HG02571 (cell line): Measurements from ENCODE around the gene BABAM1.
A peak's percentile ranks its signal among the peaks of the same experiment; 100 is the strongest.

Experiments
- ATAC-seq: cut with Tn5 transposase; IDR thresholded peaks from one replicate; pipeline ENCODE4 v1.9.1; 2021; ENCODE audit warnings: mild to moderate bottlenecking, moderate library complexity; ENCODE audit not compliant: unreplicated experiment

The BABAM1 gene

GRCh38 chr19:17243211-17243829 is 23.9 kb upstream of the BABAM1 start:
- no peak for ATAC-seq

- no peak for ATAC-seq
Measured at GRCh38 chr19:17243830-17244617, 23.2 kb upstream of the BABAM1 start.

- ATAC-seq: no peak
Measured at GRCh38 chr19:17244618-17245534, 22.4 kb upstream of the BABAM1 start.

- peak; percentile 14 for ATAC-seq
Measured at GRCh38 chr19:17245535-17245984, 21.7 kb upstream of the BABAM1 start, which contains the start of gene NR2F6. Gene NR2F6 (minus strand): TSS chr19:17245919. CDS start chr19:17245220, 699 bp downstream.

- no peak for ATAC-seq
Measured at GRCh38 chr19:17246681-17247425, 20.4 kb upstream of the BABAM1 start.

GRCh38 chr19:17248011-17248776 is 19.0 kb upstream of the BABAM1 start:
- ATAC-seq: no peak

GRCh38 chr19:17249887-17250548 is 17.2 kb upstream of the BABAM1 start:
- ATAC-seq: no peak

- no peak for ATAC-seq
Measured at GRCh38 chr19:17254636-17255035, 12.6 kb upstream of the BABAM1 start.

GRCh38 chr19:17255150-17255621 is 12.1 kb upstream of the BABAM1 start:
- no peak for ATAC-seq

- ATAC-seq: no peak
Measured at GRCh38 chr19:17256130-17256529, 11.1 kb upstream of the BABAM1 start.

GRCh38 chr19:17259118-17259780 is 8.0 kb upstream of the BABAM1 start:
- ATAC-seq: no peak

- no peak for ATAC-seq
Measured at GRCh38 chr19:17259934-17260333, 7.3 kb upstream of the BABAM1 start.

GRCh38 chr19:17260842-17261325 is 6.4 kb upstream of the BABAM1 start:
- ATAC-seq: peak; percentile 67

- ATAC-seq: no peak
Measured at GRCh38 chr19:17262557-17262956, 4.7 kb upstream of the BABAM1 start.

- ATAC-seq: no peak
Measured at GRCh38 chr19:17263712-17264640, 3.3 kb upstream of the BABAM1 start.

- ATAC-seq: no peak
Measured at GRCh38 chr19:17264641-17264979, 2.6 kb upstream of the BABAM1 start, which contains the start of gene USHBP1. Gene USHBP1 (minus strand): TSS chr19:17264745. CDS start chr19:17264299, 446 bp downstream.

GRCh38 chr19:17266026-17266425 is 1.2 kb upstream of the BABAM1 start:
- ATAC-seq: no peak
